Panc1 (cell line): Measurements from ENCODE around the gene DROSHA. TPM values are rescaled to one million over a fixed set of nuclear protein-coding genes. Genes with fewer than 3 reads are reported as not detected.

Source experiments
- ATAC-seq: fragments of 200-7000 bp; cut with Tn5 transposase; 2 replicates; pipeline ENCODE4 v1.9.1; 2020; ENCODE audit warnings: mild to moderate bottlenecking, moderate library complexity
- BruUV-seq: library from RNA; stranded (reverse); fragments of 400-500 nt; replicated peaks from 2 replicates; lab custom pipeline; 2021; lab: Mats Ljungman, UMichigan
- CTCF ChIA-PET: fragments of 300-600 bp; sonication (Branson Sonifier 250); formaldehyde crosslinking; loops from one replicate; lab custom pipeline; 2022; ENCODE audit warnings: antibody characterized with exemption; lab: Charles Lee
- POLR2A ChIA-PET: fragments of 300-600 bp; sonication (Branson Sonifier 250); formaldehyde crosslinking; loops from one replicate; lab custom pipeline; 2022; ENCODE audit warnings: antibody characterized with exemption; lab: Charles Lee
- DNase-seq: peaks from one replicate; pipeline ENCODE4 v3.0.0-alpha.2; 2010; ENCODE audit warnings: low read depth, low spot score
- H3K27ac ChIP-seq: 2 replicates; pipeline ENCODE4 v1.5.1; 2011; ENCODE audit warnings: mild to moderate bottlenecking, low read length, inconsistent platforms
- H3K27me3 ChIP-seq: fragments of 200-500 bp; sonication (Bioruptor generic); 2 replicates; pipeline ENCODE4 v1.6.0; 2014; ENCODE audit warnings: low read length, inconsistent platforms; ENCODE audit not compliant: control insufficient read depth, insufficient read depth
- H3K36me3 ChIP-seq: fragments of 200-500 bp; sonication (Bioruptor generic); 2 replicates; pipeline ENCODE4 v1.5.1; 2014; ENCODE audit warnings: inconsistent platforms, mild to moderate bottlenecking, low read length, moderate library complexity; ENCODE audit not compliant: control insufficient read depth, insufficient read depth
- H3K4me1 ChIP-seq: 2 replicates; pipeline ENCODE4 v1.5.1; 2011; ENCODE audit warnings: inconsistent platforms, mild to moderate bottlenecking, low read length, moderate library complexity; ENCODE audit not compliant: control insufficient read depth, insufficient read depth
- H3K4me3 ChIP-seq, 2 experiments: 2 replicates each; pipeline ENCODE4 v1.5.1; 2011 to 2012; ENCODE audit warnings: low read depth in 2 of 2, low read length in 2 of 2, mild to moderate bottlenecking in 2 of 2, inconsistent platforms in 1 of 2, moderate library complexity in 1 of 2
- H3K9me3 ChIP-seq: fragments of 200-500 bp; sonication (Bioruptor generic); 2 replicates; pipeline ENCODE4 v1.5.1; 2014; ENCODE audit warnings: low read depth, mild to moderate bottlenecking, inconsistent platforms, low read length, moderate library complexity; ENCODE audit not compliant: control insufficient read depth, insufficient read depth
- POLR2AphosphoS5 ChIP-seq: IDR thresholded peaks from 2 replicates; pipeline ENCODE4 v1.6.1; 2012; ENCODE audit warnings: mild to moderate bottlenecking, low read depth, low read length, moderate library complexity
- SIN3A ChIP-seq: IDR thresholded peaks from 2 replicates; pipeline ENCODE4 v1.6.1; 2012; ENCODE audit warnings: low read depth, mild to moderate bottlenecking, low read length, moderate library complexity, borderline replicate concordance; ENCODE audit not compliant: insufficient read depth
- TCF7L2 ChIP-seq: IDR thresholded peaks from 2 replicates; pipeline ENCODE4 v1.6.1; 2011; ENCODE audit warnings: mild to moderate bottlenecking, low read depth, low read length, inconsistent platforms
- in situ Hi-C: cut with HindIII; loops from 2 replicates; pipeline ENCODE4 v1.10.0; 2016; ENCODE audit warnings: low sequenced_read_pairs, low pct_unique_long_range_greater_than_20kb
- intact Hi-C: fragments of 100-400 bp; cut with micrococcal nuclease; formaldehyde crosslinking; loops from one replicate; pipeline ENCODE4 v1.10.0; 2022; ENCODE audit not compliant: unreplicated experiment
- total RNA-seq: library from RNA; stranded (reverse); gene quantifications from one replicate; pipeline ENCODE4 v1.2.1, GENCODE V29; 2021; ENCODE audit not compliant: unreplicated experiment
- TF ChIP-seq, protein P1 (sequence below), 2 experiments: IDR thresholded peaks; 2 replicates each; pipeline ENCODE4 v1.6.1; 2011 to 2012; ENCODE audit warnings: low read depth in 2 of 2, control low read depth in 1 of 2, low read length in 1 of 2, mild to moderate bottlenecking in 1 of 2, moderate library complexity in 1 of 2; ENCODE audit not compliant: insufficient read depth in 1 of 2
- TF ChIP-seq, protein P2 (sequence below): fragments of 450-650 bp; IDR thresholded peaks from 2 replicates; pipeline ENCODE4 v1.5.1; 2017; ENCODE audit warnings: mild to moderate bottlenecking

DROSHA gene
- total RNA-seq, 1 experiment from 2014 or later = 98.1 TPM

DNA sequence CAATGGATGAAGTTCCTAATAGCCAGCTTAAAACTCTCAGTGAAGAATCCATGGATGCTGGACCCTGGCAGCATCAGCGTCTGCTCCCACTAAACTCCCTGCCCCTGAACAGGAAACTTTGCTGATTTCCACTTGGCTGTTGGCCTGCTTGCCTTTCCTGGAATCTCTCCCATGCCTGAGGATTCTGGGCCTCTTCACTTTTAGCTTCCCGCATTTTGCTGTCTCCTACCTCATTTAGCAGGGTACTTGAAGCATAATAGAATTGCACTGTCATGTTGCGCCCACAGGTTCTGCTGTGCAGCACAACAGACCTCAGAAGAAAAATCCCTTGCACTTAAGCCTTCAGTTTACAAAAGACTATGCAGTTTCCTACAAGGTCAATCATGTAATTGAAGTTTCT is 127.6 kb downstream of the DROSHA start:
- Histone ChIP-seq H3K4me1 (no peaks in the 10 kb centered on the region), H3K36me3 (peaks cover 23% of the 10 kb centered on the region), H3K27ac (no peak overlapping the region), H3K4me3 (no peak overlapping the region), H3K9me3 (no peaks in the 10 kb centered on the region), H3K27me3 (no peaks in the 10 kb centered on the region)
- CTCF ChIA-PET = no interaction called here
- POLR2A ChIA-PET = no interaction called here
- BruUV-seq = no TSS peak
- in situ Hi-C loops (no loop called here), intact Hi-C loops (no loop called here)
- DNase-seq (no peak), ATAC-seq (no peak)
- no peak for TF ChIP-seq POLR2AphosphoS5
- no peak for TF ChIP-seq SIN3A
- TF ChIP-seq, protein P1, sequence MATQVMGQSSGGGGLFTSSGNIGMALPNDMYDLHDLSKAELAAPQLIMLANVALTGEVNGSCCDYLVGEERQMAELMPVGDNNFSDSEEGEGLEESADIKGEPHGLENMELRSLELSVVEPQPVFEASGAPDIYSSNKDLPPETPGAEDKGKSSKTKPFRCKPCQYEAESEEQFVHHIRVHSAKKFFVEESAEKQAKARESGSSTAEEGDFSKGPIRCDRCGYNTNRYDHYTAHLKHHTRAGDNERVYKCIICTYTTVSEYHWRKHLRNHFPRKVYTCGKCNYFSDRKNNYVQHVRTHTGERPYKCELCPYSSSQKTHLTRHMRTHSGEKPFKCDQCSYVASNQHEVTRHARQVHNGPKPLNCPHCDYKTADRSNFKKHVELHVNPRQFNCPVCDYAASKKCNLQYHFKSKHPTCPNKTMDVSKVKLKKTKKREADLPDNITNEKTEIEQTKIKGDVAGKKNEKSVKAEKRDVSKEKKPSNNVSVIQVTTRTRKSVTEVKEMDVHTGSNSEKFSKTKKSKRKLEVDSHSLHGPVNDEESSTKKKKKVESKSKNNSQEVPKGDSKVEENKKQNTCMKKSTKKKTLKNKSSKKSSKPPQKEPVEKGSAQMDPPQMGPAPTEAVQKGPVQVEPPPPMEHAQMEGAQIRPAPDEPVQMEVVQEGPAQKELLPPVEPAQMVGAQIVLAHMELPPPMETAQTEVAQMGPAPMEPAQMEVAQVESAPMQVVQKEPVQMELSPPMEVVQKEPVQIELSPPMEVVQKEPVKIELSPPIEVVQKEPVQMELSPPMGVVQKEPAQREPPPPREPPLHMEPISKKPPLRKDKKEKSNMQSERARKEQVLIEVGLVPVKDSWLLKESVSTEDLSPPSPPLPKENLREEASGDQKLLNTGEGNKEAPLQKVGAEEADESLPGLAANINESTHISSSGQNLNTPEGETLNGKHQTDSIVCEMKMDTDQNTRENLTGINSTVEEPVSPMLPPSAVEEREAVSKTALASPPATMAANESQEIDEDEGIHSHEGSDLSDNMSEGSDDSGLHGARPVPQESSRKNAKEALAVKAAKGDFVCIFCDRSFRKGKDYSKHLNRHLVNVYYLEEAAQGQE (IDR thresholded peaks at IDR 0.05; ENCODE audit: insufficient read depth in 1 of 2, low read depth in 2 of 2, low read length in 1 of 2) = no peak
- no peak for TF ChIP-seq TCF7L2
- TF ChIP-seq, protein P2, sequence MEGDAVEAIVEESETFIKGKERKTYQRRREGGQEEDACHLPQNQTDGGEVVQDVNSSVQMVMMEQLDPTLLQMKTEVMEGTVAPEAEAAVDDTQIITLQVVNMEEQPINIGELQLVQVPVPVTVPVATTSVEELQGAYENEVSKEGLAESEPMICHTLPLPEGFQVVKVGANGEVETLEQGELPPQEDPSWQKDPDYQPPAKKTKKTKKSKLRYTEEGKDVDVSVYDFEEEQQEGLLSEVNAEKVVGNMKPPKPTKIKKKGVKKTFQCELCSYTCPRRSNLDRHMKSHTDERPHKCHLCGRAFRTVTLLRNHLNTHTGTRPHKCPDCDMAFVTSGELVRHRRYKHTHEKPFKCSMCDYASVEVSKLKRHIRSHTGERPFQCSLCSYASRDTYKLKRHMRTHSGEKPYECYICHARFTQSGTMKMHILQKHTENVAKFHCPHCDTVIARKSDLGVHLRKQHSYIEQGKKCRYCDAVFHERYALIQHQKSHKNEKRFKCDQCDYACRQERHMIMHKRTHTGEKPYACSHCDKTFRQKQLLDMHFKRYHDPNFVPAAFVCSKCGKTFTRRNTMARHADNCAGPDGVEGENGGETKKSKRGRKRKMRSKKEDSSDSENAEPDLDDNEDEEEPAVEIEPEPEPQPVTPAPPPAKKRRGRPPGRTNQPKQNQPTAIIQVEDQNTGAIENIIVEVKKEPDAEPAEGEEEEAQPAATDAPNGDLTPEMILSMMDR = no peak

DNA sequence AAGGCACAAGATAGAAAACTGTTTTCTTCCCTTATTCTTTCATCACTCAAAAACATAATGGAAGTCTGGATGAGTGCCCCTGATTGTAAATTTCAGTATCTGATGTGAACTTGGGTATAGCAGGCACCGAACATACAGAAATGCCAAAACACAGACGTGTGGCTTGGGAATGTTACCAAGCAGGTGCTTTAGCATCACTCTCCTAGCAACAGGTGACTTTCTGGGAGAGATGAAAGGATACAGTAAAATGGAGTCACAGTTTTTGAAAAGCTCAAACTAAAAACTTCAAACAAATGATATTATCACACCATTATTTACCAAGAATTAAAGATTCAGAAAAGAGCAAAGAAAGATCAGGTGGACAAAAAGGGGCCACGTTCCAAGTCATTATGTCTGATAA is 130.2 kb downstream of the DROSHA start:
- ChIA-PET POLR2A (no interaction called here), CTCF (no interaction called here)
- H3K27me3 ChIP-seq = no peaks in the 10 kb centered on the region
- TF ChIP-seq POLR2AphosphoS5 = no peak
- no peak for TF ChIP-seq TCF7L2
- TF ChIP-seq, protein P2 = no peak
- TF ChIP-seq, protein P1 (IDR thresholded peaks at IDR 0.05; ENCODE audit: insufficient read depth in 1 of 2, low read depth in 2 of 2, low read length in 1 of 2) = no peak
- no peak for TF ChIP-seq SIN3A
- DNase-seq (no peak), ATAC-seq (no peak)
- no peak overlapping the region for H3K4me3 ChIP-seq
- no peaks in the 10 kb centered on the region for H3K9me3 ChIP-seq
- no peak overlapping the region for H3K27ac ChIP-seq
- peaks cover 16% of the 10 kb centered on the region for H3K36me3 ChIP-seq
- H3K4me1 ChIP-seq = no peaks in the 10 kb centered on the region
- intact Hi-C loops = no loop called here
- in situ Hi-C loops = no loop called here
- BruUV-seq = no TSS peak
